ENCODE data around the gene GYS2.

- TF ChIP-seq CTCF (IDR thresholded peaks at IDR 0.05), result no peak
- TF ChIP-seq POLR2A (IDR thresholded peaks at IDR 0.05), result no peak
- TF ChIP-seq EP300 (IDR thresholded peaks at IDR 0.05), result no peak
Observed at GRCh38 chr12:21571046-21571445, 33.6 kb downstream of the GYS2 start.
